IPS-20b (cell line): ENCODE results near the gene LDAH.
"Not testable (repeated sequence)": the region's sequence is repeated elsewhere in the genome, so short reads cannot be mapped to it uniquely, and the experiment has no call there.

ENCODE experiments used
- H3K27ac ChIP-seq: one replicate; pipeline ENCODE4 v1.5.1; 2013; ENCODE audit warnings: low read length
- H3K27me3 ChIP-seq: 2 replicates; pipeline ENCODE4 v1.6.1; 2013; ENCODE audit warnings: mild to moderate bottlenecking, low read length, inconsistent platforms; ENCODE audit not compliant: insufficient read depth
- H3K36me3 ChIP-seq: 2 replicates; pipeline ENCODE4 v1.6.1; 2013; ENCODE audit warnings: low read depth, mild to moderate bottlenecking, inconsistent platforms, low read length, moderate library complexity; ENCODE audit not compliant: insufficient read depth
- H3K4me1 ChIP-seq: 2 replicates; pipeline ENCODE4 v1.6.1; 2013; ENCODE audit warnings: mild to moderate bottlenecking, control low read depth, inconsistent platforms, low read length, moderate library complexity; ENCODE audit not compliant: insufficient read depth
- H3K4me3 ChIP-seq: 2 replicates; pipeline ENCODE4 v1.5.1; 2013; ENCODE audit warnings: mild to moderate bottlenecking, low read length, inconsistent platforms
- H3K9ac ChIP-seq: 2 replicates; pipeline ENCODE4 v1.6.1; 2013; ENCODE audit warnings: low read depth, mild to moderate bottlenecking, inconsistent platforms, low read length, moderate library complexity
- H3K9me3 ChIP-seq: 2 replicates; pipeline ENCODE4 v1.6.1; 2013; ENCODE audit warnings: mild to moderate bottlenecking, low read depth, low read length, inconsistent platforms; ENCODE audit not compliant: insufficient read depth

Gene LDAH

DNA sequence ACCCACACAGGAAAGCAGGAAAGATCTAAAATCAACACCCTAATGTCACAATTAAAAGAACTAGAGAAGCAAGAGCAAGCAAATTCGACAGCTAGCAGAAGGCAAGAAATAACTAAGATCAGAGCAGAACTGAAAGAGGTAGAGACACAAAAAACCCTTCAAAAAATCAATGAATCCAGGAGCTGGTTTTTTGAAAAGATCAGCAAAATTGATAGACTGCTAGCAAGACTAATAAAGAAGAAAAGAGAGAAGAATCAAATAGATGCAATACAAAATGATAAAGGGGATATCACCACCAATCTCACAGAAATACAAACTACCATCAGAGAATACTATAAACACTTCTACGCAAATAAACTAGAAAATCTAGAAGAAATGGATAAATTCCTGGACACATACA is 108.5 kb downstream of the LDAH start:
- not testable (repeated sequence) for H3K27ac ChIP-seq, H3K9ac ChIP-seq, H3K36me3 ChIP-seq, H3K9me3 ChIP-seq, H3K4me1 ChIP-seq, H3K4me3 ChIP-seq, H3K27me3 ChIP-seq

DNA sequence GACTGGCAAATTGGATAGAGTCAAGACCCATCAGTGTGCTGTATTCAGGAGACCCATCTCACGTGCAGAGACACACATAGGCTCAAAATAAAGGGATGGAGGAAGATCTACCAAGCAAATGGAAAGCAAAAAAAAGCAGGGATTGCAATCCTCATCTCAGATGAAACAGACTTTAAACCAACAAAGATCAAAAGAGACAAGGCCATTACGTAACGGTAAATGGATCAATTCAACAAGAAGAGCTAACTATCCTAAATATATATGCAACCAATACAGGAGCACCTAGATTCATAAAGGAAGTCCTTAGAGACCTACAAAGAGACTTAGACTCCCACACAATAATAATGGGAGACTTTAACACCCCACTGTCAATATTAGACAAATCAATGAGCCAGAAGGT is 109.3 kb downstream of the LDAH start:
- not testable (repeated sequence) for H3K4me1 ChIP-seq, H3K9me3 ChIP-seq, H3K4me3 ChIP-seq, H3K36me3 ChIP-seq, H3K9ac ChIP-seq, H3K27me3 ChIP-seq, H3K27ac ChIP-seq

DNA sequence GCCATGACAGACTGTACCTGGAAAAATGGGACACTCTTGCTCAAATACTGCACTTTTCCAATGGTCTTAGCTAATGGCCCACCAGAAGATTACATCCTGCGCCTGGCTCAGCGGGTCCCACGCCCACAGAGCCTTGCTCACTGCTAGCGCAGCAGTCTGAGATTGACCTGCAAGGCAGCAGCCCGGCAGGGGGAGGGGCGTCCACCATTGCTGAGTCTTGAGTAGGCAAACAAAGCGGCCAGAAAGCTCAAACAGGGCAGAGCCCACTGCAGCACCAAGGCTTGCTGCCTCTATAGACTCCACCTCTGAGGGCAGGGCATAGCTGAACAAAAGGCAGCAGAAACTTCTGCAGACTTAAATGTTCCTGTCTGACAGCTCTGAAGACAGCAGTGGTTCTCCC is 111.3 kb downstream of the LDAH start:
- H3K36me3 ChIP-seq, H3K9me3 ChIP-seq, H3K27me3 ChIP-seq, H3K27ac ChIP-seq, H3K4me1 ChIP-seq, H3K9ac ChIP-seq, H3K4me3 ChIP-seq: not testable (repeated sequence)

DNA sequence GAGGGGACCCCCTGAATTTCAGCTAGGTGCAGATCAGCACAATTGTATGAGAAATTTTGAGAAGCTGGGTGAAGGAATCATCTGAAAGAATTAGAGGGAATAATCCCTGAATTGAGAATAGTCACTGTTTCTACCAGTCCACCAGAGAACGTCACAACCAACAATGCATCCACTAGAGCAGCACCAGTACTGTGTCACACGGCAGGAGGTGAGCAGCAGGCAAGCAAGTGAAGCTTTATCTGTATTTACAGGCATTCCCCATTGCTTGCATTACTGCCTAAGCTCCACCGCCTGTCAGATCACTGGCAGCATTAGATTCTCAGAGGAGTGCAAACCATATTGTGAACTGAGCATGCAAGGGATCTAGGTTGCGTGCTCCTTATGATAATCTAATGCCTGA is 115.3 kb downstream of the LDAH start:
- no peaks in the 10 kb centered on the region for H3K4me1 ChIP-seq
- H3K27ac ChIP-seq = no peak overlapping the region
- H3K4me3 ChIP-seq = no peak overlapping the region
- no peaks in the 10 kb centered on the region for H3K36me3 ChIP-seq
- no peaks in the 10 kb centered on the region for H3K27me3 ChIP-seq
- H3K9ac ChIP-seq = no peak overlapping the region
- no peaks in the 10 kb centered on the region for H3K9me3 ChIP-seq

DNA sequence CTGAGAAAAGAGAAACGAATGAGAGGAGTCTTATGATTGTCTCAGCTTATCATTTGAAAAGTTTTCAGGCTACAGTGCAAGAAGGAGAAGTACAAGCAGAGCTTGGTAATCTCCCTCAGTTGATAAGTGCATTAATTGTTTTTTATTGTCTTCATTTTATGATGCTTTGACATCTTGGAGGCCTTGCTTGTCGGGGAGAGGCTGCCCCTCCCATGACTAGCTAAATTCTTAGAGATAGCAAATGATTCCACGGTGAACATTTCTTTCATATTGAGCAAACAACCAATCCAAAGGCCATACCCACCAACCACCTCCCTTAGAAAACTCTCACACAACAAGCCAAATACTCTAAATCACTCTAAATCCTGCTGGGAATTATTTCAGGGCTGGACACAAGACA is 116.1 kb downstream of the LDAH start:
- Histone ChIP-seq H3K9ac (no peak overlapping the region), H3K27ac (no peak overlapping the region), H3K27me3 (no peaks in the 10 kb centered on the region), H3K36me3 (no peaks in the 10 kb centered on the region), H3K4me3 (no peak overlapping the region), H3K4me1 (no peaks in the 10 kb centered on the region), H3K9me3 (no peaks in the 10 kb centered on the region)

DNA sequence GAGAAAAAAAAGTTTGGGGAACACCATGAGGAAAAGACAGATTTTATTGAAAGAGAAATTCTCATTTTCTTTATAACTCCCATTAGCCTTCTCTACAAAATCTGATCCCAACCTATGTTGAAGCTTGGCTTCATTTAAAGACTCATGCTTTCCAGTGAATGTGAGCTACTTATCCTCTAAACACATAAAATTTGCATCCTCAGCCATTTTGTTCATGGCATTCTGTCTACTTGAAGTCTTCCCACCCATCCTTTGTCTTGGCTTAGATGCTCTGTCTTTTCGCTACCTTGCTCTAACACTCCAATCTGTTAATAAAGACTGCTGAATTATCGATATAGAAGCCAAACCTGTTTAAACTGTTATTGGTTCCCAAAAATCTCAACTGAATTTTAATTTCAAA is 116.7 kb downstream of the LDAH start:
- no peaks in the 10 kb centered on the region for H3K36me3 ChIP-seq
- H3K9ac ChIP-seq = no peak overlapping the region
- no peaks in the 10 kb centered on the region for H3K9me3 ChIP-seq
- no peak overlapping the region for H3K27ac ChIP-seq
- H3K4me1 ChIP-seq = no peaks in the 10 kb centered on the region
- H3K27me3 ChIP-seq = no peaks in the 10 kb centered on the region
- H3K4me3 ChIP-seq = no peak overlapping the region

DNA sequence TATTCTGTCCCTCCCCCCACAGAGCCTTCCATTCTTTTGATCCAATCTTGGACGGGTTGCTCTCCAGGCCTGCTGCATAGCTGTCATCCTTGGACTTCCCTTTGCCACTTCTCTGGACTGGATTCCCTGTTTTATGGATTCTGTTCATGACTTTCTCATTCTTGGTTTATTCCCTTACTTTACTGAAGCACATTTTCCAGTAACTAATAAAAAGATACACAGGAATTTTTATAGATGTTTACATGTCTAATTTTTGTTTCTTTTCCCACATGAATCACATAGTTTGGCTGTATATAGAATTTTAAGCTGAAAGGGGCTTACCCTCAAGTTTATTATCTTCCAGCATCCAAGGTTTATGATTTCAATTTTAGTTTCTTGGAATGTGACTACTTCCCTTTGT is 118.0 kb downstream of the LDAH start:
- no peak overlapping the region for H3K4me3 ChIP-seq
- no peaks in the 10 kb centered on the region for H3K9me3 ChIP-seq
- H3K9ac ChIP-seq = no peak overlapping the region
- no peak overlapping the region for H3K27ac ChIP-seq
- no peaks in the 10 kb centered on the region for H3K36me3 ChIP-seq
- no peaks in the 10 kb centered on the region for H3K4me1 ChIP-seq
- H3K27me3 ChIP-seq = no peaks in the 10 kb centered on the region

DNA sequence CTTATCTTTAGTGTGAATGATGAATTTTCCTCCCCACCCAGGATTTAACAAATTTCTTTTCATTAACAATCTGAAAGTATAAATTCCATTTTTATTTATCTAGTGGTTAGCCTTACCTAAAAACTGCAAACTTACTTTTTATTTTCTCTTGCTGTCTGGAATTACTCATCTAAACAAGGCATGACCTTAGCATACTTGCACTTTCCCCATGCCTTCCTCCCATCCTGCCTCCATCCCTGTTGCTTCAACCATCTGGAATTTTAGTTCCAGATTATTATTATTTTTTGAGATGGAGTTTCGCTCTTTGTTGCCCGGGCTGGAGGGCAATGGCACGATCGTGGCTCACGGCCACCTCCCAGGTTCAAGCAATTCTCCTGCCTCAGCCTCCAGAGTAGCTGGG is 120.3 kb downstream of the LDAH start:
- H3K4me1 ChIP-seq = no peaks in the 10 kb centered on the region

DNA sequence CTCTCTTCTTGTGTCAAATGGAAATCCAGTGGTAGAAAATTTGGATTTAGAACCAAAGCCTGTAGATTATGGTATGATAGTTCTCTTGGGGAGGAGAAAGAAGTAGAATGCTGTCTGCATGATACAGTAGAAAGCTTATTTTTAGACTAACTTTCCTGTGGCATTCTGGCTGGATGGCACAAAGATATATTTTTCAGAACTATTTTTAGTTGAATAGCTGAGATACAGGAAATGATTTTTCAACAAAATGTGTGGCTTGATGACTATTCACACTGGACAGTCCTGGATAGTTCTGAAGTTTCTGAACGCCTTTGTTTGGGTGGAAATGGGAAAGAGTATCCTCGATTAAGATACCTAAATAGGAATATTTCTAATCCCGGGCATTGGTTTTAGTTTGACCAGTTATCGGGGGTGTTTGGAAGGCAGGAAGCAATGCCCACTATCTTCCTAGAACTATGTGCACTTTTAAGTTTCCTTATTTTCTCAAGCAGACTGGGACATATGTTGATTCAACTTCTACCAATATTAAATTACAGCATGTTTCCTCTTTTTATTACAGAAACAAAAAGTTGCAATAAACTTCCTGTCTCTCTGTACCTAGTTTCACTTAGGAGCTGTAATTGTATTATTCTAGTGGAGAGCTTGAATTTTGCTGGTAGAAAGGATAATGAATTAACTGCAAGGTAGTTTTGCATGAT is 123.8 kb downstream of the LDAH start:
- Histone ChIP-seq H3K27me3 (no peaks in the 10 kb centered on the region), H3K36me3 (no peaks in the 10 kb centered on the region), H3K4me3 (no peak overlapping the region), H3K9ac (no peak overlapping the region), H3K27ac (no peak overlapping the region), H3K9me3 (no peaks in the 10 kb centered on the region), H3K4me1 (no peaks in the 10 kb centered on the region)

More for the DNA sequence above, 120.3 kb downstream of the LDAH start:
- Histone ChIP-seq H3K27ac (no peak overlapping the region), H3K9ac (no peak overlapping the region), H3K4me3 (no peak overlapping the region), H3K9me3 (no peaks in the 10 kb centered on the region), H3K36me3 (no peaks in the 10 kb centered on the region), H3K27me3 (no peaks in the 10 kb centered on the region)

DNA sequence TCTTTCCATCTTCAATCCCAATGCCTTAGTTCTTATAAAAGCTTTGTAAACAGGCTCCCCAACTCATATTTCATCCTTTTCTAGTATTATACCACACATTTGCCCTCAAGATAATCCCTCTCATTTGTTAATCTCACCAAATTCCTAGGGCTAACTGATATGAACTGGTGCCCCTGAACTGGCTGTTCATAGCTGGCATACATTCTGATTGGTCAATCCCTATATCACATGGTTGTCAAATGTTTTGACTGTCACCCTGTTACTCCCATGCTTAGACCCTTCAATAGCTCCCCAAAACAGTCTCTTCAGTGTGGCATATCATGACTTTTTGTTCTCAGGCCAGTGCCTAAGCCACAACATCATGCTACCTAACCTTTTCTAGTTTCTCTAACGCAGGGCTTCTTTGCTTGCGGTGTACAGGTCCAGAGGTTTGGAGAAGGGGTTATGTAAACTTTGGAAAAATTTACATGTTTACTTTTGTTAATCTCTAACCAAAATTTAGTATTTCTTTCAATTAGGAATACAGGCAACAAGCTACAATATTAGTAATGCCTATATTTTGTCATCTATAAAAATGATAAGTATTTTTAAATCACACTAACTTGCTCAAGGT is 125.5 kb downstream of the LDAH start:
- Histone ChIP-seq H3K27ac (no peak overlapping the region), H3K9ac (no peak overlapping the region), H3K36me3 (no peaks in the 10 kb centered on the region), H3K4me3 (no peak overlapping the region), H3K9me3 (no peaks in the 10 kb centered on the region), H3K4me1 (no peaks in the 10 kb centered on the region), H3K27me3 (no peaks in the 10 kb centered on the region)

DNA sequence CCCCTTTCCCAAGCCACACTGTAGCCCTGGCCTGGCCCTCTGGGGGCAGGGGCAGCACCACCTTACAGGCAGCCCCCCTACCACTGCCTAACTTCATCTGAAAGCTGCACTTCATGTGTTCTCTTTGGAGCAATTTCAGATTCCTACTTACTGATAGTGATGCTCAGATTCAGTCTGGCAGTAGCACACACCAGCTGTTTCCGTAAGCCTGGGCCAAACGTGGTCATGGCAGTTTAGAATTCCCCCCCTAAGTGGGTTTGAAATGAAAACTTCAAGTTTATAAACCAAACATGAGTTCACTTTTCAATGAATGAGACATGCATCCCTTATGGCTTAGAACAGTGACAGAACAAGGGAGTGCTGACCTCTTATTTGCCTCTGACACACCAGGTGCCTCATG is 126.5 kb downstream of the LDAH start:
- H3K27me3 ChIP-seq = no peaks in the 10 kb centered on the region

DNA sequence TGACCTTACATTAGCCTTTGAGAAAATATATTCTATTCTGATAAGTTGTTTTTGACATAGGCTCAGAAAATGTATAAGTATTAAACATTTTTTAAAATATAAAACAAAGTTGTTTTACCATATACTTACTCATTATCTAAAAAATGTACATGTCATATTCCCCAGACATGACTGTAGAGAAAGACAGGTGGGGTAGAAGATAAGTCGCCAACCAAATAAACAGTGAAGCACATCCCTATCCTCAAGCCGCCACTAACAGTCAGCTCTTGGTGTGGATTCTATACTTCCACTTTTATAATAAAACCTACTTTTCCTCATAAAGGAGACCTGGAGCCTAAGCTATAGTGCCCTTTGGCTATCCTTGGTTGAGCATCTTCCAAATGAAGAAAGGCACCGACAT is 129.6 kb downstream of the LDAH start:
- Histone ChIP-seq H3K36me3 (no peaks in the 10 kb centered on the region), H3K9ac (no peak overlapping the region), H3K27me3 (no peaks in the 10 kb centered on the region), H3K27ac (no peak overlapping the region), H3K9me3 (no peaks in the 10 kb centered on the region), H3K4me3 (no peak overlapping the region), H3K4me1 (no peaks in the 10 kb centered on the region)

More for the DNA sequence above, 126.5 kb downstream of the LDAH start:
- H3K4me1 ChIP-seq = no peaks in the 10 kb centered on the region
- H3K9me3 ChIP-seq = no peaks in the 10 kb centered on the region
- no peak overlapping the region for H3K9ac ChIP-seq
- no peak overlapping the region for H3K4me3 ChIP-seq
- no peaks in the 10 kb centered on the region for H3K36me3 ChIP-seq
- no peak overlapping the region for H3K27ac ChIP-seq
